ENCODE measurements around the gene FBXW9. TPM values are rescaled to one million over a fixed set of nuclear protein-coding genes. Genes with fewer than 3 reads are reported as not detected.

Gene FBXW9
- total RNA-seq, 6 donors from 2014 or later: 6.5 to 13.7 (median 8.7) TPM

DNA sequence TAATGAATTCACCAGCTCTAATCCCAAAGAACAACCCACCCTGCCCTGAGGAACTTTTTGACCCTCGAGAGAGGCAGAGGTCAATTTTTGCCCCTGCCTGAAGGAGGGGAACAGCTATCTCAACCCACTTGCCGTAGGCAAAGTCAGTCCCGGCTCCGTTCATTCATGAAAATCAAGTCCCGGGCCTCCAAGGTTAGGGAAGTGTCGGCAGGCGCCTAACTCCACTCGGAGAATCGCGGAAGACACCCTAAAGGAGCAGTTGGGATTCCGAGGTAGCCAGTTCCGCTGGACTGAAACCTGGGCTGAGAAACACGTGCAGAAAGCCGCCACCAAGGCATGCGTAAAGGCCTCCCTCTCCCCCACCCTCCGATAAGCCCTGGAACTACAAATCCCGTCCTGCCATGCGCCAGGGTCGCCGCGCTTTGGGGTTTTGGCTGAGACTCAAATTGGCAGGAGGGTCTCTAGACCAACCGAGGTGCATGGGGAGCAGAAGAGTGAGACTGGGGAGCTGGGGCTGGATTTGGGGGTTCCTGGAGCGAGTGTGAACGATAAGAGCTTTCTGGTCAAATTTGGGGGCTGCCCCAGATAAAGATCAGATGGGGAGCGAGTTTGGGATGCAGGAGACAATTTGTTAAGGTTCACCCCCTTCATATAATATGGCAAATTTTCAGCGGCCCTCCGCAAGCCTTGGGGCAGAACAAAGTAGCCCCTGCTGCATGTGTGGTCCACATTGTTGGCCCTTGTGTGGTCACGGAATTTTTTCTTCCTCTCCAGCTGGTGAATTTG, 27.4 kb upstream of the FBXW9 start, which contains the start of gene TNPO2:
TNPO2 (minus strand) TSS at position 292 of the 786 bp plus-strand sequence. CDS start 2,955 bp downstream, outside the sequence.
- 5% methylated on average over 21 to 28 of the region's 28 CpGs for WGBS, 2 donors
- DNase-seq: peak in 1 of 2 donors; percentile 63

DNA sequence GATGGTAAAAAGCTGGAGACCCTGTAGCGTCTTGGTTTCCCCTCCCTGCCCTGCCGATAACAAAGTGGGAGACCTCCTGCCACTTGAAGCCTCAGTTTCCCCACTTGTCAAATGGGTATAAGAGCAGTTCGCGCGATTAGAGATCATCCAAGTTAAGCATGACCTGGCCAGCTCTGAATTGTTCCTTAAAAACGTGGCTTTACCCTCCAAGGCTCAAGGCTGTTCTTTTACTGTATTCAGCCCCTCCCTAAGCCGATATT, 26.9 kb upstream of the FBXW9 start:
- Histone ChIP-seq H3K4me1 (peaks cover 31 to 38% (median 34%) of the 10 kb centered on the region in 4 donors), H3K27me3 (no peaks in the 10 kb centered on the region), H3K9me3 (no peaks in the 10 kb centered on the region), H3K4me3 (peak overlapping the region in 3 of 4 donors; percentile 92 to 95 (median 92)), H3K27ac (peak overlapping the region; percentile 56 to 98 (median 92)), H3K36me3 (peaks cover 0 to 15% (median 11%) of the 10 kb centered on the region in 4 donors)
- 5 to 6% methylated on average over 7 of the region's 7 CpGs for WGBS, 2 donors
- no peak for ATAC-seq (ENCODE audit: low FRiP score in 2 of 2)
- DNase-seq: no peak
- TF ChIP-seq, protein P1, sequence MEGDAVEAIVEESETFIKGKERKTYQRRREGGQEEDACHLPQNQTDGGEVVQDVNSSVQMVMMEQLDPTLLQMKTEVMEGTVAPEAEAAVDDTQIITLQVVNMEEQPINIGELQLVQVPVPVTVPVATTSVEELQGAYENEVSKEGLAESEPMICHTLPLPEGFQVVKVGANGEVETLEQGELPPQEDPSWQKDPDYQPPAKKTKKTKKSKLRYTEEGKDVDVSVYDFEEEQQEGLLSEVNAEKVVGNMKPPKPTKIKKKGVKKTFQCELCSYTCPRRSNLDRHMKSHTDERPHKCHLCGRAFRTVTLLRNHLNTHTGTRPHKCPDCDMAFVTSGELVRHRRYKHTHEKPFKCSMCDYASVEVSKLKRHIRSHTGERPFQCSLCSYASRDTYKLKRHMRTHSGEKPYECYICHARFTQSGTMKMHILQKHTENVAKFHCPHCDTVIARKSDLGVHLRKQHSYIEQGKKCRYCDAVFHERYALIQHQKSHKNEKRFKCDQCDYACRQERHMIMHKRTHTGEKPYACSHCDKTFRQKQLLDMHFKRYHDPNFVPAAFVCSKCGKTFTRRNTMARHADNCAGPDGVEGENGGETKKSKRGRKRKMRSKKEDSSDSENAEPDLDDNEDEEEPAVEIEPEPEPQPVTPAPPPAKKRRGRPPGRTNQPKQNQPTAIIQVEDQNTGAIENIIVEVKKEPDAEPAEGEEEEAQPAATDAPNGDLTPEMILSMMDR (IDR thresholded peaks at IDR 0.05): no peak
- no peak for TF ChIP-seq EP300 (IDR thresholded peaks at IDR 0.05)
- no peak for TF ChIP-seq POLR2A (IDR thresholded peaks at IDR 0.05)
- TF ChIP-seq POLR2AphosphoS5 (IDR thresholded peaks at IDR 0.05): no peak

More for the DNA sequence above, 27.4 kb upstream of the FBXW9 start, which contains the start of gene TNPO2:
- TF ChIP-seq POLR2A (IDR thresholded peaks at IDR 0.05) (no peak), POLR2AphosphoS5 (IDR thresholded peaks at IDR 0.05) (no peak), EP300 (IDR thresholded peaks at IDR 0.05) (no peak)
- TF ChIP-seq, protein P1 (IDR thresholded peaks at IDR 0.05): no peak
- H3K9me3 ChIP-seq: no peaks in the 10 kb centered on the region
- peaks cover 0 to 14% (median 13%) of the 10 kb centered on the region in 4 donors for H3K36me3 ChIP-seq
- H3K4me1 ChIP-seq: peaks cover 31 to 38% (median 34%) of the 10 kb centered on the region in 4 donors
- peak within 1 kb of the TSS in 3 of 4 donors; percentile 92 to 95 (median 92) for H3K4me3 ChIP-seq
- H3K27me3 ChIP-seq: no peaks in the 10 kb centered on the region
- H3K27ac ChIP-seq: peak within 1 kb of the TSS; percentile 92 to 98 (median 94)
- ATAC-seq (ENCODE audit: low FRiP score in 2 of 2): peak; percentile 56 to 67

DNA sequence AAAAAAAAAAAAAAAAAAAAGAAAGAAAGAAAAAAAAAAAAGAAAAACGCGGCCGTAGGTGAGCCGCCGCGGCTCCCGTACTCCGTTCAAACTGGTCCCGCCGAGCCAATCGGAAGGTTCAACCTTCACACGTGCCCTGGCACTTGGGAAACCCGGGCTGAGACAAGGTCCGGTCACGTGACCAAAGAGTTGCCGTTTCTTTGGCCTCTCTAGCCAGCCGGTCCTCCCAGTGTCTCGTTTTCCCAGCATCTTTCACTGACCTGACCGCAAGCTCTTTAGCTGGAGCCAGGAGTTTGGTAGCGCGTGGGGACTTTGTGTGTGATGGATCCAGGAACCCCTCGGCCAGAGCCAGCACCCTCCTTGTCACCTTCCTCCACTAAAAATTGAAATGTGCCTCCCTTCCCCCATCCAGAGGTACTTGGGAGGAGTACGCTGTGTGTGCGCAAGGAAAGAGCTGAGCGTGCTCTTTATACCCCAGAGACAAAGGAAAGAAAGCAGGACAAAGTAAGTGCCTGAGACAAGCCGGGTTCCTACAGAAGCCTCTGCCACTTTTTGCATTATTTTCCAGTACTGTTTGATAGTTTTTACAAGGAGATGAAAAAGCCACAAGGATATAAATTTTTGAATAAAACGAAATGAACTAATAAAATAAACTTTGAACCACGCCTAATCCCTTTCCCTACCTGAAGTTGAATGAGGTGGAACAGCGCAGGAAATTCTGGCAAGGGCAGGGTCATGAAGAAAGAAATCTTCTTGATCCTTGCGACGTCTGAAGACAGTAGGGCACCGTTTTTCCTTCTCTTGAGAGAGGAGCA, 26.3 kb upstream of the FBXW9 start:
- Histone ChIP-seq H3K27me3 (no peaks in the 10 kb centered on the region), H3K4me1 (peaks cover 31 to 38% (median 34%) of the 10 kb centered on the region in 4 donors), H3K36me3 (peaks cover 0 to 16% (median 9%) of the 10 kb centered on the region in 4 donors), H3K4me3 (peak overlapping the region; percentile 83 to 95 (median 92)), H3K9me3 (no peaks in the 10 kb centered on the region), H3K27ac (peak overlapping the region; percentile 92 to 98 (median 94))
- DNase-seq (peak in 1 of 2 donors; percentile 98), ATAC-seq (ENCODE audit: low FRiP score in 2 of 2) (peak; percentile 94 to 96)
- WGBS, 2 donors: 2% methylated on average over 32 of the region's 32 CpGs
- TF ChIP-seq POLR2A (IDR thresholded peaks at IDR 0.05): peak in 1 of 4 donors; percentile 41
- TF ChIP-seq, protein P1 (IDR thresholded peaks at IDR 0.05): peak in 1 of 6 experiments; percentile 17
- TF ChIP-seq POLR2AphosphoS5 (IDR thresholded peaks at IDR 0.05): peak; percentile 73 to 88
- no peak for TF ChIP-seq EP300 (IDR thresholded peaks at IDR 0.05)

DNA sequence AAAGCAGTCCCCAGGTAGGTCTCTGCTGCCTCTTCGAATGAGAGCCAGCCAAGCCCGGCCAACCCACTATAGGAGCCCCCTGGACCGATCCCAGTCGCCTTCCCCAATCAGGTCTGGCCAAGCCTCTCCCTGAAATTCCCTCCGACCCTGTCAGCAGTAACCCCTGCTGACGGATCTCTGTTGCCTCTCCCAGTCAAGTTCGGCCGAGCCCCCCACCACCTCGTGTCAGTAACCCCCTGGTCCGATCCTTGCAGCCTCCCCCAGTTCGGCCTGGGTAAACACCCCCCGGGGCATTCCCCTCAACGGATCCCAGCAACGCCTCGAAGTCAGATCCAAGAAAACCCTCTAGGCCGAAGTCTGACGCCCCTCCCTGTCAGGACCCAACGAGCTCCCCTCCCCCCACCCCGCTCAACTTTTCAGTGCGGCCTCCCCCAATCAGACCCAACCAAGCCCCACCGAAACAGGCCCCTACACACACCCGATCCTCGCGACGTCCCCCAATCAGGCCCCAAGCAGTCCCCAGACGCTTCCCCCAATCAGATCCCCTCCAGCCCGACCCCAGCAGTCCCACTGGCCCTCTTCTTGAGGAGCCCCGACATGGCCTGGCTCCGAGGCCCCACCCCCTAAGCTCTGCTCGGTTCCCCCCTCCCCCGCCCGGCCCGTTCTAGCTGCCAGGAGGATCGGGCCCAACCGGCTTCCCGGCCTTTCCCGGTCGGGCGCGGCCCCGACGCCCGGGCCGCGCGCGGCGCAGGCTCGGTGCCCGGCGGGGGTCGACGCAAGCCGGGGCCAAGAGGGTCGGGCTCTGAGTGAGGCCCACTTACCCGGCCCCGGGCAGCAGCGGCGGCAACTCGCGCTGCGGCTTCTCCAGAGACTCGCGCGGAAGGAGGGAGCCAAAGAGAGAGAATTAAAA, 25.5 kb upstream of the FBXW9 start:
- 1% methylated on average over 19 to 51 of the region's 65 CpGs for WGBS, 2 donors
- Histone ChIP-seq H3K4me1 (peaks cover 31 to 38% (median 34%) of the 10 kb centered on the region in 4 donors), H3K27me3 (no peaks in the 10 kb centered on the region), H3K9me3 (no peaks in the 10 kb centered on the region), H3K4me3 (peak overlapping the region; percentile 83 to 95 (median 92)), H3K27ac (peak overlapping the region; percentile 92 to 98 (median 94)), H3K36me3 (peaks cover under 1 to 18% (median 11%) of the 10 kb centered on the region in 4 donors)
- peak; percentile 65 to 91 for DNase-seq
- peak; percentile 70 to 79 for ATAC-seq (ENCODE audit: low FRiP score in 2 of 2)
- TF ChIP-seq EP300 (IDR thresholded peaks at IDR 0.05) (no peak), POLR2AphosphoS5 (IDR thresholded peaks at IDR 0.05) (no peak), POLR2A (IDR thresholded peaks at IDR 0.05) (no peak)
- TF ChIP-seq, protein P1 (IDR thresholded peaks at IDR 0.05): no peak
